GM12874 (cell line): ENCODE measurements around the gene UCHL5.
A peak's percentile ranks its signal among the peaks of the same experiment; 100 is the strongest.

Experiments
- CTCF ChIP-seq: IDR thresholded peaks from 2 replicates; pipeline ENCODE4 v1.5.1; 2011; ENCODE audit warnings: low read depth, mild to moderate bottlenecking, control low read depth, low read length, moderate library complexity; ENCODE audit not compliant: insufficient read depth

Gene UCHL5

DNA sequence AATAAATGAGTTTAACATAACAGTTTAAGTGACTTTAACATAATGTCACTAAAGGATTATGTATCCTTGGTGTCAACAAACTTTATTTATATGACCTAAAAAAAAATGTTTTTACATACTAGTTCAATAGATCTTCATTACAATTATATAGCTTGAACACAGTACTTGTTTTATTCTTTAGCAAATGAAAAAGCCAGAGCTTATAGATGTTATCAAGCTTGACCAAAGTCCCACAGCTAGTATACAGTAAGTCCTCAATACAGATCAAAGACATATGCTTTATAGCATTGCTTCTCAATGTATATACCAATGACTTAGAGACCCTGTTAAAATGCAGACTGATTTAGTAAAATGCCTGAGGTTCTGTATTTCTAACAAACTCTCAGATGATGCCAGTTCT is 42.4 kb downstream of the UCHL5 start:
- TF ChIP-seq CTCF, result no peak

DNA sequence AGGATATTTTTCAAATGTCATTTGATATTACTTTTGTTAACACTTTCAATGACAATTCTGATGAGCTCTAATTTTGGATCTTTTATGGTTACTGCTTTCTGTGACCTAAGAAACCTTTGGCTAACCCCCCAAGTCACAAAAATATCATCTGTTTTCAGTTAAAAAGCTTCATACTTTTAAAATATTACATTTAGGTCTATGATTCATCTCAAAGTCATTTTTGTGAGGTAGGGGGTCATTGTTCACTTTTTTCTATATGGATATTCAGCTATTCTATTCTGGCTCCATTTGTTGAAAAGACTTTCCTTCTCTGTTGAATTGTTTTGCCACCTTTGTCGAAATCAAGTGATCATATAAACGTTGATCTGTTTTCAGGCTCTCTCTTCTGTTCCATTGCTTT is 44.8 kb downstream of the UCHL5 start:
- no peak for TF ChIP-seq CTCF

GRCh38 chr1:193013707-193014106 is 45.5 kb downstream of the UCHL5 start:
- no peak for TF ChIP-seq CTCF

GRCh38 chr1:193013005-193013404 is 46.2 kb downstream of the UCHL5 start:
- TF ChIP-seq CTCF, result no peak

- TF ChIP-seq CTCF, result no peak
These were observed 47.8 kb downstream of the UCHL5 start for GRCh38 chr1:193011406-193011805.

- TF ChIP-seq CTCF, result no peak
These were observed 49.7 kb downstream of the UCHL5 start for GRCh38 chr1:193009501-193009900.

DNA sequence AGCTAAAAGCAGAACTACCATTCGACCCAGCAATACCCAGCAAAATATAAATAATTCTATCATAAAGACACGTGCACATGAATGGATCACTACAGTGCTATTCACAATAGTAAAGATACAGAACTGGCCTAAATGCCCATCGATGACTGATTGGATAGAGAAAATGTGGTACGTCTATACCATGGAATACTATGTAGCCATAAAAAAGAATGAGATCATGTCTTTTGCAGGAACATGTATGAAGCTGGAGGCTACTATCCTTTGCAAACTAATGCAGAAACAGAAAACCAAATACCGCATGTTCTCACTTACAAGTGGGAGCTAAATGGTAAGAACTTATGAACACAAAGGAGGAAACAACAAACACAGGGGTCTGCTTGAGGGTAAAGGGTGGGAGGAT is 53.4 kb downstream of the UCHL5 start:
- TF ChIP-seq CTCF, result no peak

- peak; percentile 44 for TF ChIP-seq CTCF
These were observed 60.6 kb downstream of the UCHL5 start for GRCh38 chr1:192998536-192998935.
